Glutamatergic neuron (in vitro differentiated cells): ENCODE results near the gene TESK2. TPM values are rescaled to one million over a fixed set of nuclear protein-coding genes. Genes with fewer than 3 reads are reported as not detected.
"Not testable (repeated sequence)": the region's sequence is repeated elsewhere in the genome, so short reads cannot be mapped to it uniquely, and the experiment has no call there.

ENCODE experiments used
- DNase-seq: peaks from one replicate; pipeline ENCODE4 v3.0.0; 2022
- H3K27ac Mint-ChIP-seq: one replicate; pipeline ENCODE4 v1.8.0; 2020; ENCODE audit warnings: mild to moderate bottlenecking, mixed read lengths, inconsistent platforms; ENCODE audit not compliant: unreplicated experiment
- H3K27me3 Mint-ChIP-seq: one replicate; pipeline ENCODE4 v1.8.0; 2020; ENCODE audit warnings: mild to moderate bottlenecking, moderate library complexity, mixed read lengths, inconsistent platforms; ENCODE audit not compliant: unreplicated experiment
- H3K36me3 Mint-ChIP-seq: one replicate; pipeline ENCODE4 v1.8.0; 2020; ENCODE audit warnings: mild to moderate bottlenecking, mixed read lengths, inconsistent platforms; ENCODE audit not compliant: unreplicated experiment
- H3K4me1 Mint-ChIP-seq: one replicate; pipeline ENCODE4 v1.8.0; 2020; ENCODE audit warnings: mild to moderate bottlenecking, low read depth, mixed read lengths, inconsistent platforms; ENCODE audit not compliant: unreplicated experiment
- H3K4me3 Mint-ChIP-seq: one replicate; pipeline ENCODE4 v1.8.0; 2020; ENCODE audit warnings: mild to moderate bottlenecking, mixed read lengths, inconsistent platforms; ENCODE audit not compliant: unreplicated experiment
- H3K9me3 Mint-ChIP-seq: one replicate; pipeline ENCODE4 v1.8.0; 2020; ENCODE audit warnings: mild to moderate bottlenecking, moderate library complexity, mixed read lengths, inconsistent platforms; ENCODE audit not compliant: unreplicated experiment
- CTCF ChIP-seq: fragments of 200-600 bp; sonication (generic); IDR thresholded peaks from one replicate; pipeline ENCODE4 v1.5.0; 2021; ENCODE audit not compliant: partially characterized antibody, unreplicated experiment
- total RNA-seq: library from RNA; stranded (reverse); fragmentation: NEBNext Ultra II Directional; extraction: Animal tissue kit (Norgen Biotek cat#: 25700); gene quantifications from one replicate; pipeline ENCODE4 v1.2.1, GENCODE V29; 2021; ENCODE audit not compliant: unreplicated experiment

TESK2 gene
- total RNA-seq, 1 donor from 2014 or later, result 3.3 TPM

GRCh38 chr1:45521413-45522323 is 30.7 kb upstream of the TESK2 start, which contains the start of gene PRDX1:
Gene PRDX1 (minus strand): TSS chr1:45521884. CDS start chr1:45519043, 2,841 bp downstream.
- peaks cover 28% of the 10 kb centered on the region for H3K27me3 Mint-ChIP-seq
- TF ChIP-seq CTCF, result no peak
- H3K4me3 Mint-ChIP-seq, result peak within 1 kb of the TSS; percentile 98
- H3K27ac Mint-ChIP-seq, result peak within 1 kb of the TSS; percentile 99
- peaks cover 23% of the 10 kb centered on the region for H3K9me3 Mint-ChIP-seq
- H3K36me3 Mint-ChIP-seq, result no peaks in the 10 kb centered on the region
- peak; percentile 95 for DNase-seq
- peaks cover 32% of the 10 kb centered on the region for H3K4me1 Mint-ChIP-seq

- Mint-ChIP-seq H3K9me3 (peaks cover 22% of the 10 kb centered on the region), H3K27me3 (peaks cover 26% of the 10 kb centered on the region), H3K4me3 (peak overlapping the region; percentile 98), H3K4me1 (peaks cover 40% of the 10 kb centered on the region), H3K27ac (peak overlapping the region; percentile 91)
- H3K36me3 Mint-ChIP-seq, DNase-seq: not testable (repeated sequence)
Observed at GRCh38 chr1:45519774-45520173, 28.8 kb upstream of the TESK2 start.

- DNase-seq, result no peak
- H3K27me3 Mint-ChIP-seq, result peaks cover 29% of the 10 kb centered on the region
- peak overlapping the region; percentile 87 for H3K27ac Mint-ChIP-seq
- TF ChIP-seq CTCF, result no peak
- H3K9me3 Mint-ChIP-seq, result peaks cover 22% of the 10 kb centered on the region
- H3K4me1 Mint-ChIP-seq, result peaks cover 45% of the 10 kb centered on the region
- peaks cover 4% of the 10 kb centered on the region for H3K36me3 Mint-ChIP-seq
- H3K4me3 Mint-ChIP-seq, result peak overlapping the region; percentile 98
Observed at GRCh38 chr1:45518910-45519309, 27.9 kb upstream of the TESK2 start.

GRCh38 chr1:45518366-45518765 is 27.4 kb upstream of the TESK2 start:
- peak overlapping the region; percentile 98 for H3K4me3 Mint-ChIP-seq
- H3K9me3 Mint-ChIP-seq, result peaks cover 22% of the 10 kb centered on the region
- H3K27me3 Mint-ChIP-seq, result peaks cover 29% of the 10 kb centered on the region
- peak overlapping the region; percentile 87 for H3K27ac Mint-ChIP-seq
- H3K4me1 Mint-ChIP-seq, result peaks cover 50% of the 10 kb centered on the region
- not testable (repeated sequence) for DNase-seq, H3K36me3 Mint-ChIP-seq

- H3K27ac Mint-ChIP-seq, result peak overlapping the region; percentile 56
Observed at GRCh38 chr1:45516465-45516864, 25.5 kb upstream of the TESK2 start.

More at GRCh38 chr1:45516465-45516864, 25.5 kb upstream of the TESK2 start:
- Mint-ChIP-seq H3K27me3 (peaks cover 16% of the 10 kb centered on the region), H3K4me1 (peaks cover 39% of the 10 kb centered on the region), H3K4me3 (peak overlapping the region; percentile 58), H3K36me3 (peaks cover 4% of the 10 kb centered on the region), H3K9me3 (peaks cover 16% of the 10 kb centered on the region)
- no peak for TF ChIP-seq CTCF
- DNase-seq, result no peak
